ENCODE results near the gene CD2.

The CD2 gene

GRCh38 chr1:116754198-116754977 is at the start of gene CD2:
Gene CD2, plus strand, starts transcription at chr1:116754430. Its CDS starts 63 bp downstream, at chr1:116754493.
- TF ChIP-seq CTCF (conservative IDR thresholded peaks at IDR 0.05; ENCODE audit: low read depth, low read length): no peak
- DNase-seq (ENCODE audit: low read depth): no peak
- no peak within 1 kb of the TSS for H3K4me3 ChIP-seq (ENCODE audit: low read depth, low read length)

- no peak for TF ChIP-seq CTCF (conservative IDR thresholded peaks at IDR 0.05; ENCODE audit: low read depth, low read length)
- no peak overlapping the region for H3K4me3 ChIP-seq (ENCODE audit: low read depth, low read length)
- DNase-seq (ENCODE audit: low read depth): no peak
Measured at GRCh38 chr1:116706123-116706522, 48.1 kb upstream of the CD2 start.

DNA sequence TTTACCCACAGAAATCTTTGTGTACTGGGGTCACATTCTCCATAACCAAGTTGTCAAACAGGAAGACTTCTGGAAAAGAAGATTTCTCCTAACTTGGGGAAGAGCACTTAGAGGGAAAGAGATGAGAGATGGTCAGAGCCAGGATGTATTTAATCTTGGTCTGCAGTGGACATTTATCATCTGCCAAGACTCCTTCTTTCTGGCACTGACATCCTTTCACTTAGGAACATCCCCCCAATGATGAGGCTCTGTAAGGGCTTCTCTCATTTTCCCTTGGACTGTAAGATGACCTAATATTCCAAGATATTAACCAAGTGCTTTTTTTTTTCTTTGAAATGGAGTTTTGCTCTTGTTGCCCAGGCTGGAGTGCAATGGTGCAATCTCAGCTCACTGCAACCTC is 47.4 kb upstream of the CD2 start:
- H3K4me3 ChIP-seq (ENCODE audit: low read depth, low read length): no peak overlapping the region
- no peak for TF ChIP-seq CTCF (conservative IDR thresholded peaks at IDR 0.05; ENCODE audit: low read depth, low read length)
- no peak for DNase-seq (ENCODE audit: low read depth)

DNA sequence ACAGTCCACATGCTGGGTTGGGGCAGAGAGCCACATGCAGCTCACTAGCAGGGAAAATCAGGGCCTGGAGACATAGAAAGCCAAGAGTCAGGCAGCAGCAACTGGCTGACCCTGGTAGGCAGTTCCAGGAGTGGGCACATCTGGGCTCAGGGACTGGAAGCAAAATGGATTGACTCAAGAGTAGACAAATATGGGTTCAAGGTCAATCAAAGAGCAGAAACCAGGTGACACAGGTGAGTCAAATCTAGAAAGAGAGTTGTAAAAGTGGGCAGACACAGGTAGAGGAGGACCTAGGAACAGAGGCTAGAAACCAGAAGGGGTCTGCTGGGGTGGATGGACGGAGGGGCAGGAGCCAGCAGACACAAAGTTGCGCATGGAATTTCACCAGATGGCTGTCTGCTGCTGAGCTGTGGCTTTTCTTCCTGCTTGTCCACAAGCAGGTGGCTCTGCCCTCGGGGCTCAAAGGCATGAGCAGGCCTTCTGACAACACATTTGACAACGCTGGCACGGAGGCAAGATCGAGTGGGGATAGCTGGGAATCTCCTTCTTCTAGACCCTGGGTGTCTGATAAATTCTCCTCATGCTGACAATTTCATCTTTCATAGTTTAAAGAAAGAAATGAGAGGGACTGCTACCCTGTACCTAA is 45.9 kb upstream of the CD2 start:
- no peak for DNase-seq (ENCODE audit: low read depth)
- H3K4me3 ChIP-seq (ENCODE audit: low read depth, low read length): no peak overlapping the region
- no peak for TF ChIP-seq CTCF (conservative IDR thresholded peaks at IDR 0.05; ENCODE audit: low read depth, low read length)

DNA sequence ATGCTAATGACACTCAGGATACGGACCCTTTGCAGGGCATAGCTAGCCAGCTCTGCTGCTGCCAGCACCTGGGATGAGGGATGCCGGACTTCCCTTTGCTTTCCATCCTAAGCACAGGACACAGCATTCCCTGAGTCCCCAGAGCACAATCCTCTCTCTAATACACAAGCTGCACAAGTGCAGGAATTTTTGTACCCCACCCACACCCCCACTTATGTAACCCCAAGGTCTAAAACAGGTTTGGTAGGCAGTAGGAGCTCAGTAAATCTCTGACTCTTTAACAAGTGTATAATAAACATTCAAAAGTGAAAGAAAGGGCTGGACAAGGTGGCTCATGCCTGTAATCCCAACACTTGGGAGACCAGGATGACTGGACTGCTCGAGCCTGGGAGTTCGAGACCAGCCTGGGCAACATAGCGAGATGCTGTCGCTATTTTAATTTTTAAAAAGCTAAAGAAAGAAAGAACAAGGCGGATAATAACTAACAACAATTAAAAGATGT is 44.5 kb upstream of the CD2 start:
- no peak for DNase-seq (ENCODE audit: low read depth)
- H3K4me3 ChIP-seq (ENCODE audit: low read depth, low read length): no peak overlapping the region
- no peak for TF ChIP-seq CTCF (conservative IDR thresholded peaks at IDR 0.05; ENCODE audit: low read depth, low read length)

GRCh38 chr1:116710420-116711262 is 43.6 kb upstream of the CD2 start:
- peak; percentile 8 for DNase-seq (ENCODE audit: low read depth)
- no peak overlapping the region for H3K4me3 ChIP-seq (ENCODE audit: low read depth, low read length)
- no peak for TF ChIP-seq CTCF (conservative IDR thresholded peaks at IDR 0.05; ENCODE audit: low read depth, low read length)

All from choroid plexus epithelial cell (primary cell).